ENCODE measurements around the gene SIN3B.

SIN3B gene

GRCh38 chr19:16856091-16856490, 26.9 kb downstream of the SIN3B start:
- Histone ChIP-seq H3K4me3 (ENCODE audit: low read depth, low read length) (no peak overlapping the region), H3K36me3 (ENCODE audit: control insufficient read depth in 2 of 2, insufficient read depth in 1 of 2, low read length in 2 of 2) (peaks cover 4 to 74% of the 10 kb centered on the region in 2 experiments), H3K4me1 (ENCODE audit: control insufficient read depth, insufficient read depth, low read length) (no peaks in the 10 kb centered on the region), H3K27ac (ENCODE audit: extremely low read depth, low read depth, low read length) (no peak overlapping the region), H3K9me3 (ENCODE audit: control insufficient read depth, insufficient read depth, low read depth, low read length) (no peaks in the 10 kb centered on the region)
- POLR2A ChIA-PET: no interaction called here
- TF ChIP-seq ELK4 (IDR thresholded peaks at IDR 0.05; ENCODE audit: borderline replicate concordance, low read depth, low read length): no peak
- TF ChIP-seq ZFP37 (tag by site-specific recombination; IDR thresholded peaks at IDR 0.05): no peak
- no peak for TF ChIP-seq YY2 (tag by site-specific recombination; IDR thresholded peaks at IDR 0.05)
- TF ChIP-seq WT1 (tag by site-specific recombination; IDR thresholded peaks at IDR 0.05): no peak
- no peak for TF ChIP-seq ZFHX2 (tag by site-specific recombination; conservative IDR thresholded peaks at IDR 0.05)
- TF ChIP-seq ZNF548 (tag by site-specific recombination; IDR thresholded peaks at IDR 0.05): no peak
- TF ChIP-seq GLI2 (tag by site-specific recombination; IDR thresholded peaks at IDR 0.05; ENCODE audit: borderline replicate concordance, low read depth): no peak
- CTCF ChIA-PET: interaction anchor here (0.6 kb wide), 1 partner anchor 334 kb away, joined by 3 read pairs; no protein-coding TSS in a partner anchor

- Histone ChIP-seq H3K9me3 (ENCODE audit: control insufficient read depth, insufficient read depth, low read depth, low read length) (no peaks in the 10 kb centered on the region), H3K27ac (ENCODE audit: extremely low read depth, low read depth, low read length) (no peak overlapping the region), H3K4me3 (ENCODE audit: low read depth, low read length) (no peak overlapping the region), H3K36me3 (ENCODE audit: control insufficient read depth in 2 of 2, insufficient read depth in 1 of 2, low read length in 2 of 2) (peaks cover 13 to 68% of the 10 kb centered on the region in 2 experiments; a peak in 2 of 3 replicates), H3K4me1 (ENCODE audit: control insufficient read depth, insufficient read depth, low read length) (no peaks in the 10 kb centered on the region)
- no peak for TF ChIP-seq HOXD13 (CRISPR knock-in tag; IDR thresholded peaks at IDR 0.05; ENCODE audit: borderline replicate concordance)
- POLR2A ChIA-PET: no interaction called here
- CTCF ChIA-PET: interaction anchor here (0.7 kb wide), 1 partner anchor 181 kb away, joined by 3 read pairs; no protein-coding TSS in a partner anchor
Measured at GRCh38 chr19:16859626-16860025, 30.4 kb downstream of the SIN3B start.

- Histone ChIP-seq H3K9me3 (ENCODE audit: control insufficient read depth, insufficient read depth, low read depth, low read length) (no peaks in the 10 kb centered on the region), H3K4me1 (ENCODE audit: control insufficient read depth, insufficient read depth, low read length) (no peaks in the 10 kb centered on the region), H3K4me3 (ENCODE audit: low read depth, low read length) (no peak overlapping the region), H3K36me3 (ENCODE audit: control insufficient read depth in 2 of 2, insufficient read depth in 1 of 2, low read length in 2 of 2) (peaks cover 15 to 65% of the 10 kb centered on the region in 2 experiments; a peak in 2 of 3 replicates), H3K27ac (ENCODE audit: extremely low read depth, low read depth, low read length) (no peak overlapping the region)
- TF ChIP-seq PRDM1 (tag by site-specific recombination; IDR thresholded peaks at IDR 0.05): no peak
- no peak for TF ChIP-seq ZNF621 (tag by site-specific recombination; IDR thresholded peaks at IDR 0.05)
- no peak for TF ChIP-seq TRIM28 (IDR thresholded peaks at IDR 0.05; ENCODE audit: borderline replicate concordance, low read length)
- no peak for TF ChIP-seq ZFP41 (tag by site-specific recombination; IDR thresholded peaks at IDR 0.05; ENCODE audit: borderline replicate concordance)
- TF ChIP-seq ZBTB21 (tag by site-specific recombination; IDR thresholded peaks at IDR 0.05): no peak
- no peak for TF ChIP-seq ZNF768 (tag by site-specific recombination; IDR thresholded peaks at IDR 0.05)
- TF ChIP-seq ZNF18 (tag by site-specific recombination; IDR thresholded peaks at IDR 0.05): no peak
- ChIA-PET POLR2A (no interaction called here), CTCF (interaction anchor here (0.7 kb wide), 1 partner anchor 120 kb away, joined by 3 read pairs; no protein-coding TSS in a partner anchor)
Measured at GRCh38 chr19:16860118-16860517, 30.9 kb downstream of the SIN3B start.

- Histone ChIP-seq H3K36me3 (ENCODE audit: control insufficient read depth in 2 of 2, insufficient read depth in 1 of 2, low read length in 2 of 2) (peaks cover 15 to 72% of the 10 kb centered on the region in 2 experiments; a peak in 2 of 3 replicates), H3K27ac (ENCODE audit: extremely low read depth, low read depth, low read length) (no peak overlapping the region), H3K4me1 (ENCODE audit: control insufficient read depth, insufficient read depth, low read length) (no peaks in the 10 kb centered on the region), H3K4me3 (ENCODE audit: low read depth, low read length) (no peak overlapping the region), H3K9me3 (ENCODE audit: control insufficient read depth, insufficient read depth, low read depth, low read length) (no peaks in the 10 kb centered on the region)
- ChIA-PET POLR2A (interaction anchor here (0.6 kb wide), 1 partner anchor 126 kb away, joined by 3 read pairs; no protein-coding TSS in a partner anchor), CTCF (no interaction called here)
- TF ChIP-seq BCL11A (tag by site-specific recombination; IDR thresholded peaks at IDR 0.05; ENCODE audit: low read depth): no peak
- no peak for TF ChIP-seq ZNF514 (tag by site-specific recombination; IDR thresholded peaks at IDR 0.05)
- no peak for TF ChIP-seq ZNF324 (tag by site-specific recombination; IDR thresholded peaks at IDR 0.05)
Measured at GRCh38 chr19:16861011-16861410, 31.8 kb downstream of the SIN3B start.
